ENCODE measurements around the gene LYPD5. TPM values are rescaled to one million over a fixed set of nuclear protein-coding genes. Genes with fewer than 3 reads are reported as not detected.

Gene LYPD5
- total RNA-seq, 1 donor from 2014 or later: 0.85 TPM

GRCh38 chr19:43752287-43752875 lies 49.9 kb downstream of the LYPD5 start:
- H3K4me3 Mint-ChIP-seq: no peak overlapping the region
- DNase-seq (ENCODE audit: extremely low spot score, unreplicated experiment): no peak
- peak overlapping the region; percentile 90 for H3K27ac Mint-ChIP-seq
- peaks cover 39% of the 10 kb centered on the region for H3K4me1 Mint-ChIP-seq (ENCODE audit: unreplicated experiment)
- H3K9me3 Mint-ChIP-seq: no peaks in the 10 kb centered on the region
- no peaks in the 10 kb centered on the region for H3K27me3 Mint-ChIP-seq
- peaks cover 29% of the 10 kb centered on the region for H3K36me3 Mint-ChIP-seq
- TF ChIP-seq CTCF (conservative IDR thresholded peaks at IDR 0.05): no peak

- Mint-ChIP-seq H3K27me3 (no peaks in the 10 kb centered on the region), H3K9me3 (no peaks in the 10 kb centered on the region), H3K27ac (peak overlapping the region; percentile 32), H3K4me3 (no peak overlapping the region), H3K36me3 (peaks cover 29% of the 10 kb centered on the region), H3K4me1 (ENCODE audit: unreplicated experiment) (peaks cover 38% of the 10 kb centered on the region)
- TF ChIP-seq CTCF (conservative IDR thresholded peaks at IDR 0.05): no peak
- DNase-seq (ENCODE audit: extremely low spot score, unreplicated experiment): no peak
These were observed 50.6 kb downstream of the LYPD5 start for GRCh38 chr19:43751466-43752220.

- Mint-ChIP-seq H3K4me3 (no peak overlapping the region), H3K27ac (no peak overlapping the region), H3K36me3 (peaks cover 36% of the 10 kb centered on the region), H3K9me3 (no peaks in the 10 kb centered on the region), H3K27me3 (no peaks in the 10 kb centered on the region), H3K4me1 (ENCODE audit: unreplicated experiment) (peaks cover 24% of the 10 kb centered on the region)
- no peak for TF ChIP-seq CTCF (conservative IDR thresholded peaks at IDR 0.05)
- no peak for DNase-seq (ENCODE audit: extremely low spot score, unreplicated experiment)
These were observed 52.3 kb downstream of the LYPD5 start for GRCh38 chr19:43749898-43750297.

GRCh38 chr19:43749152-43749551 lies 53.1 kb downstream of the LYPD5 start:
- DNase-seq (ENCODE audit: extremely low spot score, unreplicated experiment): no peak
- Mint-ChIP-seq H3K27me3 (no peaks in the 10 kb centered on the region), H3K4me1 (ENCODE audit: unreplicated experiment) (peaks cover 19% of the 10 kb centered on the region), H3K36me3 (peaks cover 39% of the 10 kb centered on the region), H3K4me3 (no peak overlapping the region), H3K9me3 (no peaks in the 10 kb centered on the region), H3K27ac (no peak overlapping the region)
- TF ChIP-seq CTCF (conservative IDR thresholded peaks at IDR 0.05): no peak

- no peak for DNase-seq (ENCODE audit: extremely low spot score, unreplicated experiment)
- no peaks in the 10 kb centered on the region for H3K9me3 Mint-ChIP-seq
- H3K27ac Mint-ChIP-seq: no peak overlapping the region
- H3K36me3 Mint-ChIP-seq: peaks cover 42% of the 10 kb centered on the region
- H3K27me3 Mint-ChIP-seq: no peaks in the 10 kb centered on the region
- peaks cover 16% of the 10 kb centered on the region for H3K4me1 Mint-ChIP-seq (ENCODE audit: unreplicated experiment)
- H3K4me3 Mint-ChIP-seq: no peak overlapping the region
- TF ChIP-seq CTCF (conservative IDR thresholded peaks at IDR 0.05): no peak
These were observed 53.6 kb downstream of the LYPD5 start for GRCh38 chr19:43748685-43749084.

All from type B pancreatic cell (in vitro differentiated cells).